Peyer's patch (tissue), 4 donors: ENCODE data around the gene HMGXB3. TPM values are rescaled to one million over a fixed set of nuclear protein-coding genes. Genes with fewer than 3 reads are reported as not detected.
A peak's percentile ranks its signal among the peaks of the same experiment; 100 is the strongest.

Source experiments
- DNase-seq, 3 donors: peaks; one replicate each; pipeline ENCODE4 v3.0.0-alpha.2; 2017 to 2019
- H3K27ac ChIP-seq, 4 donors: fragments of 200-600 bp; sonication (generic); one replicate each; pipeline ENCODE4 v1.5.1; 2016 to 2019
- H3K27me3 ChIP-seq, 2 donors: fragments of 200-600 bp; sonication (generic); one replicate each; pipeline ENCODE4 v1.5.1; 2019
- H3K36me3 ChIP-seq, 3 donors: fragments of 200-600 bp; sonication (generic); one replicate each; pipeline ENCODE4 v1.5.1; 2016 to 2019
- H3K4me1 ChIP-seq, 4 donors: fragments of 200-600 bp; sonication (generic); one replicate each; pipeline ENCODE4 v1.5.1; 2016 to 2019
- H3K4me3 ChIP-seq, 4 donors: fragments of 200-600 bp; sonication (generic); 1 replicate in 3 of 4; 2 replicates in 1 of 4; pipeline ENCODE4 v1.5.1; 2016 to 2019; ENCODE audit warnings: mild to moderate bottlenecking in 1 of 4
- H3K9me3 ChIP-seq, 4 donors: fragments of 200-600 bp; sonication (generic); one replicate each; pipeline ENCODE4 v1.5.1; 2016 to 2019; ENCODE audit warnings: mild to moderate bottlenecking in 1 of 4
- POLR2A ChIP-seq, 2 donors: fragments of 450-650 bp; IDR thresholded peaks; one replicate each; pipeline ENCODE4 v1.5.1; 2017; ENCODE audit warnings: antibody characterized with exemption in 2 of 2, mild to moderate bottlenecking in 2 of 2, moderate library complexity in 2 of 2
- total RNA-seq, 4 donors: library from RNA; depleted of rRNA; stranded (reverse); fragments of >200 nt; gene quantifications; one replicate each; pipeline ENCODE4 v1.1.0, GENCODE V29; 2016
- TF ChIP-seq, protein P1 (sequence below), 6 experiments: fragments of 450-650 bp in 4 of 6; fragments of 200-600 bp in 2 of 6; sonication (generic) in 1 of 6; IDR thresholded peaks; one replicate each; pipeline ENCODE4 v1.5.1; 2017 to 2019; ENCODE audit warnings: antibody characterized with exemption in 6 of 6, mild to moderate bottlenecking in 3 of 6, moderate library complexity in 1 of 6

HMGXB3 gene
- total RNA-seq, 4 donors from 2014 or later: 24.3 to 45.0 (median 41.4) TPM

DNA sequence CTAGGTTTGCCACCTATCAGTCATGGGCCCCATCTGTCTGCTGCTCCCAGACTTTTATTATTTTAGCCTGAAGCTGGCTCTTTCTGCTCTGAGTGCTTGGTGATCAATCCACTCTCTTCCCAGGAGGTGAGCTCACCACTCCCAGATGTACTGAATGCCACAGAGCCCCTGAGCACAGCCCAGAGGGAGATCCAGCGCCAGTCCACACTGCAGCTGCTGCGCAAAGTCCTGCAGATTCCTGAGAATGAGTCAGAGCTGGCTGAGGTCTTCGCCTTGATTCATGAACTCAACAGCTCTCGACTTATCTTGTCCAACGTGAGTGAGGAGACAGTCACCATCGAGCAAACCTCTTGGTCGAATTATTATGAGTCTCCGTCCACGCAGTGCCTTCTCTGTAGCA is 36.0 kb downstream of the HMGXB3 start:
- Histone ChIP-seq H3K27me3 (no peaks in the 10 kb centered on the region), H3K9me3 (no peaks in the 10 kb centered on the region), H3K4me3 (no peak overlapping the region), H3K4me1 (no peaks in the 10 kb centered on the region), H3K27ac (no peak overlapping the region), H3K36me3 (peaks cover 0 to 100% (median 0%) of the 10 kb centered on the region in 3 donors)
- TF ChIP-seq POLR2A (IDR thresholded peaks at IDR 0.05): no peak
- TF ChIP-seq, protein P1, sequence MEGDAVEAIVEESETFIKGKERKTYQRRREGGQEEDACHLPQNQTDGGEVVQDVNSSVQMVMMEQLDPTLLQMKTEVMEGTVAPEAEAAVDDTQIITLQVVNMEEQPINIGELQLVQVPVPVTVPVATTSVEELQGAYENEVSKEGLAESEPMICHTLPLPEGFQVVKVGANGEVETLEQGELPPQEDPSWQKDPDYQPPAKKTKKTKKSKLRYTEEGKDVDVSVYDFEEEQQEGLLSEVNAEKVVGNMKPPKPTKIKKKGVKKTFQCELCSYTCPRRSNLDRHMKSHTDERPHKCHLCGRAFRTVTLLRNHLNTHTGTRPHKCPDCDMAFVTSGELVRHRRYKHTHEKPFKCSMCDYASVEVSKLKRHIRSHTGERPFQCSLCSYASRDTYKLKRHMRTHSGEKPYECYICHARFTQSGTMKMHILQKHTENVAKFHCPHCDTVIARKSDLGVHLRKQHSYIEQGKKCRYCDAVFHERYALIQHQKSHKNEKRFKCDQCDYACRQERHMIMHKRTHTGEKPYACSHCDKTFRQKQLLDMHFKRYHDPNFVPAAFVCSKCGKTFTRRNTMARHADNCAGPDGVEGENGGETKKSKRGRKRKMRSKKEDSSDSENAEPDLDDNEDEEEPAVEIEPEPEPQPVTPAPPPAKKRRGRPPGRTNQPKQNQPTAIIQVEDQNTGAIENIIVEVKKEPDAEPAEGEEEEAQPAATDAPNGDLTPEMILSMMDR (IDR thresholded peaks at IDR 0.05): no peak
- no peak for DNase-seq

- no peak overlapping the region for H3K27ac ChIP-seq
- H3K9me3 ChIP-seq: no peaks in the 10 kb centered on the region
- no peak for TF ChIP-seq POLR2A (IDR thresholded peaks at IDR 0.05)
- TF ChIP-seq, protein P1 (IDR thresholded peaks at IDR 0.05): no peak
- no peak for DNase-seq
- no peaks in the 10 kb centered on the region for H3K27me3 ChIP-seq
- peaks cover 0 to 7% (median under 1%) of the 10 kb centered on the region in 4 donors for H3K4me1 ChIP-seq
- no peak overlapping the region for H3K4me3 ChIP-seq
- peaks cover 0 to 100% (median 0%) of the 10 kb centered on the region in 3 donors for H3K36me3 ChIP-seq
Measured at GRCh38 chr5:150038547-150038946, 38.0 kb downstream of the HMGXB3 start.

DNA sequence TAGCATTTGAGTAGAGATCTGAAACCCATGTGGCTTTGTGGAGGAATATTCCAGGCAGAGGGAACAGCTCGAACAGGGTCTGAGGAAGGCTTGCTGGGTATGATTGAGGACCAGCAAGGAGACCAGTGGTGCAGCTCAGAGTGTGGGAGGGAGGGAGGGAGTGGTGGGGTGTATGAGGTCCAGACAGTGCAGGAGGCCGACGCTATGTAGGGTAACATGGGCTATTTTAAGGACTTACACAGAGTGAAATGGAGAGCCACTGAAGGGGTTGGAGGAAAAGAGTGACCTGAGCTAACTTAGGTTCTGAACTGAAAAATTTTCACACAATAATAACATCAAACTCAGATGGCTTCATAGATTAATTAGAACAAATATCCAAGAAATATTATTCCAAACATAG is 41.9 kb downstream of the HMGXB3 start:
- no peak for DNase-seq
- H3K27me3 ChIP-seq: no peaks in the 10 kb centered on the region
- peaks cover 0 to 17% (median 3%) of the 10 kb centered on the region in 4 donors for H3K4me1 ChIP-seq
- no peak overlapping the region for H3K4me3 ChIP-seq
- no peak overlapping the region for H3K27ac ChIP-seq
- TF ChIP-seq POLR2A (IDR thresholded peaks at IDR 0.05): no peak
- TF ChIP-seq, protein P1 (IDR thresholded peaks at IDR 0.05): no peak
- peaks cover 0 to 91% (median 0%) of the 10 kb centered on the region in 3 donors for H3K36me3 ChIP-seq
- no peaks in the 10 kb centered on the region for H3K9me3 ChIP-seq

GRCh38 chr5:150043657-150044328 is 43.3 kb downstream of the HMGXB3 start:
- H3K4me3 ChIP-seq: no peak overlapping the region
- peaks cover 0 to 17% (median 3%) of the 10 kb centered on the region in 4 donors for H3K4me1 ChIP-seq
- TF ChIP-seq, protein P1 (IDR thresholded peaks at IDR 0.05): no peak
- no peak for TF ChIP-seq POLR2A (IDR thresholded peaks at IDR 0.05)
- no peaks in the 10 kb centered on the region for H3K27me3 ChIP-seq
- H3K27ac ChIP-seq: peak overlapping the region in 2 of 4 donors; percentile 31 to 40
- H3K9me3 ChIP-seq: no peaks in the 10 kb centered on the region
- H3K36me3 ChIP-seq: peaks cover 0 to 91% (median 0%) of the 10 kb centered on the region in 3 donors
- DNase-seq: peak in 2 of 3 donors; percentile 67 to 70

DNA sequence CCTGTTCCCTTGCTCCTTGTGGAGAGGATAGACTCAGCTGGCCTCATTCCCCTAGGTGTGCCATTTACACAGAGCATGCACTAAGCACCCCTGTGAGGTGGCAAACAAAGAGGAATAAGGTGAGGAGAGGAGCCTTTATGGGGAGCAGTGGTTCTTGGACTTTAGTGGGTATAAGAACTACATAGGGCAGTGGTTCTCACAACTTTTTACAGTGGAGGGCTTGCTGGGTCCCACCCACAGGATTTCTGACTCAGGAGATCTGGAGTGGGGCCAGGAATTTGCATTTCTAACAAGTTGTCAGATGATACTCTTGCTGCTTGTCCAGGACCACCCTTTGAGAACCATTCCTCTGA is 43.8 kb downstream of the HMGXB3 start:
- no peak for TF ChIP-seq POLR2A (IDR thresholded peaks at IDR 0.05)
- TF ChIP-seq, protein P1 (IDR thresholded peaks at IDR 0.05): no peak
- no peaks in the 10 kb centered on the region for H3K27me3 ChIP-seq
- H3K36me3 ChIP-seq: peaks cover 0 to 91% (median 0%) of the 10 kb centered on the region in 3 donors
- H3K27ac ChIP-seq: no peak overlapping the region
- no peaks in the 10 kb centered on the region for H3K9me3 ChIP-seq
- peaks cover 0 to 17% (median 3%) of the 10 kb centered on the region in 4 donors for H3K4me1 ChIP-seq
- no peak overlapping the region for H3K4me3 ChIP-seq
- DNase-seq: no peak
